Parathyroid adenoma (tissue), 2 donors: ENCODE measurements around the gene ADGRV1.

Experiments
- H2AFZ ChIP-seq: fragments of 300-600 bp; sonication (generic); one replicate; pipeline ENCODE4 v1.7.0; 2017; ENCODE audit warnings: antibody characterized with exemption, mild to moderate bottlenecking
- H3K27ac ChIP-seq: fragments of 300-600 bp; sonication (generic); one replicate; pipeline ENCODE4 v1.7.0; 2017
- H3K27me3 ChIP-seq: fragments of 300-600 bp; sonication (generic); one replicate; pipeline ENCODE4 v1.7.0; 2017; ENCODE audit warnings: low read length; ENCODE audit not compliant: control insufficient read depth, insufficient read depth
- H3K36me3 ChIP-seq: fragments of 300-600 bp; sonication (generic); one replicate; pipeline ENCODE4 v1.7.0; 2017; ENCODE audit warnings: low read length; ENCODE audit not compliant: control insufficient read depth, insufficient read depth
- H3K4me1 ChIP-seq: fragments of 300-600 bp; sonication (generic); one replicate; pipeline ENCODE4 v1.7.0; 2017; ENCODE audit warnings: control low read depth
- H3K4me2 ChIP-seq: fragments of 300-600 bp; sonication (generic); one replicate; pipeline ENCODE4 v1.7.0; 2017; ENCODE audit warnings: low read length
- H3K4me3 ChIP-seq: fragments of 300-600 bp; sonication (generic); one replicate; pipeline ENCODE4 v1.7.0; 2017; ENCODE audit warnings: low read depth, low read length
- H3K79me2 ChIP-seq: fragments of 300-600 bp; sonication (generic); one replicate; pipeline ENCODE4 v1.7.0; 2017; ENCODE audit warnings: control low read depth
- H3K9ac ChIP-seq: fragments of 300-600 bp; sonication (generic); one replicate; pipeline ENCODE4 v1.7.0; 2017; ENCODE audit warnings: mild to moderate bottlenecking
- H3K9me3 ChIP-seq: fragments of 300-600 bp; sonication (generic); one replicate; pipeline ENCODE4 v1.7.0; 2017; ENCODE audit warnings: low read length; ENCODE audit not compliant: control insufficient read depth
- CTCF ChIP-seq: fragments of 300-600 bp; sonication (generic); IDR thresholded peaks from one replicate; pipeline ENCODE4 v1.7.0; 2017; ENCODE audit warnings: antibody characterized with exemption, mild to moderate bottlenecking
- donor health status: primary hyperparathyroidism.

The ADGRV1 gene

GRCh38 chr5:91162534-91163381 lies 604.2 kb downstream of the ADGRV1 start:
- Histone ChIP-seq H3K9ac (no peak overlapping the region), H3K27ac (peak overlapping the region; percentile 5), H3K4me3 (no peak overlapping the region), H3K79me2 (no peaks in the 10 kb centered on the region), H3K4me1 (no peaks in the 10 kb centered on the region), H3K36me3 (no peaks in the 10 kb centered on the region), H2AFZ (peak overlapping the region; percentile 57), H3K9me3 (no peaks in the 10 kb centered on the region), H3K27me3 (no peaks in the 10 kb centered on the region), H3K4me2 (peak overlapping the region; percentile 35)
- TF ChIP-seq CTCF: no peak

GRCh38 chr5:91164424-91164823 lies 605.8 kb downstream of the ADGRV1 start:
- no peaks in the 10 kb centered on the region for H3K79me2 ChIP-seq
- H3K4me3 ChIP-seq: no peak overlapping the region
- H3K9ac ChIP-seq: no peak overlapping the region
- H3K4me2 ChIP-seq: no peak overlapping the region
- no peaks in the 10 kb centered on the region for H3K27me3 ChIP-seq
- H3K9me3 ChIP-seq: no peaks in the 10 kb centered on the region
- H3K4me1 ChIP-seq: no peaks in the 10 kb centered on the region
- no peaks in the 10 kb centered on the region for H3K36me3 ChIP-seq
- no peak overlapping the region for H2AFZ ChIP-seq
- no peak overlapping the region for H3K27ac ChIP-seq
- no peak for TF ChIP-seq CTCF

- Histone ChIP-seq H3K36me3 (no peaks in the 10 kb centered on the region), H3K4me3 (no peak overlapping the region), H3K27me3 (no peaks in the 10 kb centered on the region), H3K27ac (no peak overlapping the region), H2AFZ (no peak overlapping the region), H3K79me2 (no peaks in the 10 kb centered on the region), H3K9ac (no peak overlapping the region), H3K4me2 (no peak overlapping the region), H3K4me1 (no peaks in the 10 kb centered on the region), H3K9me3 (no peaks in the 10 kb centered on the region)
- no peak for TF ChIP-seq CTCF
These were observed 607.6 kb downstream of the ADGRV1 start for GRCh38 chr5:91166059-91166807.

GRCh38 chr5:91168859-91169258 lies 610.3 kb downstream of the ADGRV1 start:
- H3K4me1 ChIP-seq: no peaks in the 10 kb centered on the region
- TF ChIP-seq CTCF: no peak
- no peak overlapping the region for H3K4me2 ChIP-seq
- H3K27me3 ChIP-seq: no peaks in the 10 kb centered on the region
- no peak overlapping the region for H3K9ac ChIP-seq
- H3K4me3 ChIP-seq: no peak overlapping the region
- H3K36me3 ChIP-seq: no peaks in the 10 kb centered on the region
- no peak overlapping the region for H3K27ac ChIP-seq
- no peak overlapping the region for H2AFZ ChIP-seq
- no peaks in the 10 kb centered on the region for H3K9me3 ChIP-seq
- H3K79me2 ChIP-seq: no peaks in the 10 kb centered on the region
